SU-DHL-6 (cell line): ENCODE data around the gene SRPK2.

ENCODE experiments used
- EZH2phosphoT487 ChIP-seq: fragments of 200-600 bp; sonication (generic), shearing (Covaris generic); conservative IDR thresholded peaks from 2 replicates; pipeline ENCODE4 v1.6.1; 2018; ENCODE audit warnings: mild to moderate bottlenecking, antibody characterized with exemption, low read length, moderate library complexity, mixed read lengths
- TF ChIP-seq, protein P1 (sequence below): fragments of 200-600 bp; sonication (generic); IDR thresholded peaks from one replicate; pipeline ENCODE4 v1.5.1; 2017; ENCODE audit warnings: antibody characterized with exemption, mild to moderate bottlenecking, low read length, moderate library complexity; ENCODE audit not compliant: insufficient read depth, poor library complexity, severe bottlenecking

DNA sequence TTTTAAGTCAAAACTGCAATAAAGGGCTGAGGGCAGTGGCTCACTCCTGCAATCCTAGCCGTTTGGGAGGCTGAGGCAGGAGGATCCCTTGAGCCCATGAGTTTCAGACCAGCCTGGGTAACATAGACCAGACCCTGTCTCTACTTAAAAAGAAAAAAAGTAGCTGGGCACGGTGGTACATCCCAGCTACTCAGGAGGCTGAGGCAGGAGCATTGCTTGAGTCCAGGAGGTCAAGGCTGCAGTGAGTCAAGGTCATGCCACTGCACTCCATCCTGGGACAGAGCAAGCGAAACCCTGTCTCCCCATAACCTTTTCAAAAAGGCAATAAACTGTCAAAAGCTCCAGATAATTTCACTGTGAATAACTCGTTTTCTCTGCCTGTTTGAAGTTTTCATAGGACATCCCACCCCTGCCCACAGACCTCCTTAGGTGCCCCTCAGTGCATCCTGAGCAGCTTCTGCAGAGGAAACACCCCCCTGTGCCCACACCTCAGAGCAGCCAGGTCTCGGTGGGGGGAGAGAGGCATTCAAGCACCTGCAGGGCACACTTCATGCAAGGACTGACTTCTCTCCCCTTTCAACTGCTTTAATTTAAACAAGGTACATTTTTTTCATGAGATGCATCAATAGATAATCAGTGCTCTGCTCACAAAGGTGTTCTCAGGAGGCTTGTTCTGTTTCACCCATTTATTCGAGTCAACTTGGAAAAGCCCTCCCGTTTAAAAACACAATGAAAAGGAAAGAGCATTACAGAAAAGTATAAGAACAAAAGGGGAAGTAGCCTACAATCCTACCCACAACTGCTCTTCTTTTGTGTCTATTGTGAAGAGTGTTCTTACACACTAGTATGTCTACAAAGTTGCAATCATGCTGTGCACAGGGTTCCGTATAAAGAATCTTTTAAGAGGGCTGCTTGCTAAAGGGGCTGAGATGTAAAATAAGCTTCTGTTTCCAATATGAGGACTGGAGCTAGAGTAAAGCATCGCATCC, 269.8 kb downstream of the SRPK2 start:
- TF ChIP-seq, protein P1, sequence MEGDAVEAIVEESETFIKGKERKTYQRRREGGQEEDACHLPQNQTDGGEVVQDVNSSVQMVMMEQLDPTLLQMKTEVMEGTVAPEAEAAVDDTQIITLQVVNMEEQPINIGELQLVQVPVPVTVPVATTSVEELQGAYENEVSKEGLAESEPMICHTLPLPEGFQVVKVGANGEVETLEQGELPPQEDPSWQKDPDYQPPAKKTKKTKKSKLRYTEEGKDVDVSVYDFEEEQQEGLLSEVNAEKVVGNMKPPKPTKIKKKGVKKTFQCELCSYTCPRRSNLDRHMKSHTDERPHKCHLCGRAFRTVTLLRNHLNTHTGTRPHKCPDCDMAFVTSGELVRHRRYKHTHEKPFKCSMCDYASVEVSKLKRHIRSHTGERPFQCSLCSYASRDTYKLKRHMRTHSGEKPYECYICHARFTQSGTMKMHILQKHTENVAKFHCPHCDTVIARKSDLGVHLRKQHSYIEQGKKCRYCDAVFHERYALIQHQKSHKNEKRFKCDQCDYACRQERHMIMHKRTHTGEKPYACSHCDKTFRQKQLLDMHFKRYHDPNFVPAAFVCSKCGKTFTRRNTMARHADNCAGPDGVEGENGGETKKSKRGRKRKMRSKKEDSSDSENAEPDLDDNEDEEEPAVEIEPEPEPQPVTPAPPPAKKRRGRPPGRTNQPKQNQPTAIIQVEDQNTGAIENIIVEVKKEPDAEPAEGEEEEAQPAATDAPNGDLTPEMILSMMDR, result no peak
- no peak for TF ChIP-seq EZH2phosphoT487
